ENCODE data around the gene SLC6A16.
A peak's percentile ranks its signal among the peaks of the same experiment; 100 is the strongest.
"Not testable (repeated sequence)": the region's sequence is repeated elsewhere in the genome, so short reads cannot be mapped to it uniquely, and the experiment has no call there.

Gene SLC6A16

GRCh38 chr19:49324801-49325576 lies at the start of gene SLC6A16:
TSS of gene SLC6A16 (minus strand) at chr19:49325191. CDS start at chr19:49311347, 13,844 bp downstream.
- DNase-seq (ENCODE audit: low spot score), result no peak

DNA sequence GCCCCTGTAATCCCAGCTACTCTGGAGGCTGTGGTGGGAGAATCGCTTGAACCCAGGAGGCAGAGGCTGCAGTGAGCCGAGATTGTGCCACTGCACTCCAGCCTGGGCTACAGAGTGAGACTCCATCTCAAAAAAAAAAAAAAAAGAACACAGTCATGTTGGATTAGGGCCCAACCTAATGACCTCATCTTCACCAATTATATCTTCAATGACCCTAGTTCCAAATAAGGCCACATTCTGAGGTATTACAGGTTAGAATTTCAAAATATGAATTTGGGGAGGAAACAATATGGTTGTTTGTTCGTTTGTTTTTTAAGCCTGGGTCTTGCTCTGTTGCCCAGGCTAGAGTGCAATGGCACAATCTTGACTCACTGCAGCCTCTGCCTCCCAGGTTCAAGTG lies 48.2 kb upstream of the SLC6A16 start:
- DNase-seq (ENCODE audit: low spot score), result not testable (repeated sequence)

GRCh38 chr19:49371184-49371583 lies 46.2 kb upstream of the SLC6A16 start:
- no peak for DNase-seq (ENCODE audit: low spot score)

DNA sequence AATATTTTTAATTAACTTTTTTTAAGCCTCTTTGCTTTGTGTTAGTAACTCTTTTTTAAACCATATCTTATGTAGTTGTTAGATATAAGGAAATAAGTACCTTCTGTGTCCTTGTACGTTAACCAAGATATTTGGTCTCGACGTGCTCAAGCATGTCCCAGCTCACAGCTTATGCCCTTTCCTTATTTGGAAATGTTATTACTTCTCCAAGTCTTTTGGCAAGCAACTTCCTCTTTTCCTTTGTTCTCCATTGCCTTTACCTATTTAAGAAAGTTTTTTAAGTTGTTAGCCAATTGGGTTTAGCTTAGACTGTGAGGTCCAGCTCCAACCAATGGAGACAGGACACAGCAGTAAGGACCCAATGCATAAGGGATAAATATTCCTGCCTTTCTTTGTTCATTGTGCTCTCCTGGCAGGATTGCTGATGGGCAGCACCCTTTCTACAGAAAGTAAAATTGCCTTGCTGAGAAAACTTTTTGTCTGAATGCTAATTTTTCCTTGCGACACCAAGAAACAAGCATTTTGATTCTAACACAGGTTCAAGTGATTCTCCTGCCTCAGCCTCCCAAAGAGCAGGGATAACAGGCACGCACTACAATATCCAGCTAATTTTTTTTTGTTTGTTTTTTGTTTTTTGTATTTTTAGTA lies 43.8 kb upstream of the SLC6A16 start:
- no peak for DNase-seq (ENCODE audit: low spot score)

GRCh38 chr19:49366110-49366509 lies 41.1 kb upstream of the SLC6A16 start:
- no peak for DNase-seq (ENCODE audit: low spot score)

- DNase-seq (ENCODE audit: low spot score), result no peak
These were observed 39.2 kb upstream of the SLC6A16 start for GRCh38 chr19:49364083-49364737.

DNA sequence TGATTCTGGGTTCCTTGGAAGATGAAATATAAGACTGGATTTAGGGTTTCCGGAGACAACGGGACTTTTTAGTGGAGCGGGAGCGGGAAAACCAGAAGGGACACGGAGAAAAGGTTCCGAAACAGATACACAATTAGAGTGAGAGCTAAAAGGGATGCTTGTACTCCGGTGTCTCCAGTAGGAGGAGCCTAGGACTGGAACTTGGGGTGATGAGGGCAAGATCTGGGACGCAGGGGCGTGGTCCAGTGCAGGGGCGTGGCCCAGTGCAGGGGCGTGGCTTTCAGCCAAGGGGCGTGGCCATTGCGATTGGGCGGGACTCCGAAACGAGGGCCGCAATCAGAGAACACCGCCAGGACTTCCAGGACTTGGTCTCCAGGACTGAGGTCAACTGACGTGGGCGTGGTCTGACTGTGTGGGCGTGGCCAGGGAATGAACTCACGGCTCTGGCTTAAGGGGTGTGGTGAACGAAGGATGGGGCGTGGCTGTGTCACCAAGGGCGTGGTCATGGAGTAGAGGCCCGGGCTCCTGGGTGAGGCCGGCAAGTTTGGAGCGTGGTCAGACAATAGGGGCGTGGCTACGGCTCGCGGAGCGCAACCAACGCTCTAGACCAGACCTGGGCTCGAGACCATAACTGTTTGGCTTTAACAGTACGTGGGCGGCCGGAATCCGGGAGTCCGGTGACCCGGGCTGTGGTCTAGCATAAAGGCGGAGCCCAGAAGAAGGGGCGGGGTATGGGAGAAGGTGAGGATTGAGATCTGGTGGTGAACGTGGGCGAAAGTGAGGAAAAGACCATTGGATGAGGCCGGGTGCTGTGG lies 38.5 kb upstream of the SLC6A16 start, which contains the start of gene DKKL1:
Gene DKKL1, plus strand, starts transcription at position 610 of the 815 bp plus-strand sequence. Its CDS starts 122 bp downstream, at position 732.
- peak; percentile 91 for DNase-seq (ENCODE audit: low spot score)

DNA sequence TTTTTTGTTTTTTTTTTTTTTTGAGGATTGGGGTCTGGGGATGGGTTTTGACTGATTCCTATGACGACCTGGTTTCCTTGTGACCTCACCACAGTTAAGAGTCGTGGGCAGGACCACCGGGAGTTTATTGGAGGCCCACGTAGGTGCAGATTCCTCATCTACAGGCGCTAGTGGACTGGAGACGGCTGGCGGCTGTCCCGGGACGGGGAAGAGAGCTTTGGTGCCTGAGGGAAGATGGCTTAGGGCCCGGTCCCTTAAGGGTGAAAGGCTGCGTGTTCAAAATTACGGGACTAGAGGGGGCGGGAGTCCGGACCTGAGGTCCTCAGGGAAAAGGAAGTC lies 37.9 kb upstream of the SLC6A16 start:
- DNase-seq (ENCODE audit: low spot score), result peak; percentile 65

DNA sequence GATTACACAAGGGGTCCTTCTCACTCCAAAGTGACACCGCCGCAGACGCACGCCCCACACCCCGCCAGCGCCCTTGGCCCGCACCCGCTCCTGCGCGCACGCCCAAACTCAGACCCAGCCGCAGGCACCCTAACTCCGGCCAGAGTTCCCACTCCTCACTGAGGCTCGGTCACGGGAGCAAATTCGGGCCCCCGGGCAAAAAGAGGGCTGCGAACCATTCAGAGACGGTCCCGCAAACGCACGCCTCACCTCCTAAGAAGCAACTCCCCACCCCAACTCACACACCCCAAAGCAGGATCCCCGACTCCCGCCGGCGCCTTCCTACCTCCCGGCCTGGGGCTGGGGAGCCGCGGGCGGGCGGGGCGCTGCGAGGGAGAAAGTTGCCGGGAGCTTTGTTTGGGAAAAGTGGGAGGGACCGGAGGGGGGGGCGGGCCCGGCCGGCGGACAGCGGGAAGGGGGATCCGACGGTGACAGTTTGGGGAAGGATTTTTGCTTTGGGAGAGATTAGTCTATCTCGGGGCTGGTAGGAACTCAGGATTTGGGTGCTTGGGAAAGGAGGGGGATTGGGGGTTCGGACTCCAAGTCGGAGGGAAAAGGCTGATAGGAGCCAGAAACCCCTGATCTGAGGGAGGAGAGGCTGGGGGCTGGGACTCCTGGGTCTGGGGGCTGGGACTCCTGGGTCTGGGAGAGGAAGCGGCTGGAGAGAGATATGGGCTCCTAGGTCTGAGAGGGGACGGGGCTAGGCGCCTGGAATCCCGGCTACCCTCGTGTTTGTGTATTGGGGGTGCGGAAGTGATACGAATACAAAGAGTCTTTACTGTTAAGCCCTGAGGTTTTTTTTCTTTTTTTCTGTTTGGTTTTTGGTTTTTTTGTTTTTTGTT lies 37.3 kb upstream of the SLC6A16 start, which contains the start of gene TEAD2:
Gene TEAD2, minus strand, starts transcription at position 369 of the 881 bp plus-strand sequence. CDS start 2,341 bp downstream, outside the sequence.
- DNase-seq (ENCODE audit: low spot score), result peak; percentile 73

DNA sequence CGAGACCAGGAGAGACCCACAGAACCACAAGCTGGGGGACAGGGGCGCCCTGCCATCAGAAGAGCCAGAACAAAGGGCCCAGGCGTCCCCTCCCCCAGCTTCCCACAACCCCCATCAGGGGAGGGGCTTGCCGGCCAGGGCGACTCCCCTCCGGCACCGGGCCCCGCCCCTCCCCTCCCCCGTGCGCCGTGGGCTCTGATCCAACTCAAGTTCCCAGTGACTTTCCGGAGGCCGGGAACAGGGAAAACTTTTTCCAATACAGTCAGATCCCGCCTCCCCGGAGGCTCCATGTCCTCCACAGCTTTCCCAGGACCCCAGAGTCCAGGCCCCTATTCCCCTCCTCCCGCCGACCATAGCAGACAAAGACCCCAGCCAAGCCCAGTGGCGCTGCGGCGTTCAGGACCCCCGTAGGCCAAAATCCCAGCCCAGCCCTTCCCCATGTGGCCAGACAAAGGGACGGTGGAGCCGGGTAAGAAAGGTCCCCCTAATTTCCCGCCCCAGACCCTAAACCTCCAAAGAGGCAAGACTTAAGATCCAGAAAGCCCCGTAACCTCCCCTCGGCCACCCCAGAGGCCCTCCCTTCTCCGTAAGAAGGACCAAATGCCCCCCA lies 36.6 kb upstream of the SLC6A16 start:
- DNase-seq (ENCODE audit: low spot score), result peak; percentile 61

GRCh38 chr19:49359851-49360820 lies 35.1 kb upstream of the SLC6A16 start:
- no peak for DNase-seq (ENCODE audit: low spot score)

GRCh38 chr19:49357186-49357585 lies 32.2 kb upstream of the SLC6A16 start:
- DNase-seq (ENCODE audit: low spot score), result no peak

GRCh38 chr19:49356382-49356781 lies 31.4 kb upstream of the SLC6A16 start:
- no peak for DNase-seq (ENCODE audit: low spot score)

- no peak for DNase-seq (ENCODE audit: low spot score)
These were observed 30.9 kb upstream of the SLC6A16 start for GRCh38 chr19:49355909-49356353.

- DNase-seq (ENCODE audit: low spot score), result no peak
These were observed 24.6 kb upstream of the SLC6A16 start for GRCh38 chr19:49349567-49349966.

- DNase-seq (ENCODE audit: low spot score), result no peak
These were observed 23.6 kb upstream of the SLC6A16 start for GRCh38 chr19:49348305-49349189.

- DNase-seq (ENCODE audit: low spot score), result peak; percentile 80
These were observed 22.8 kb upstream of the SLC6A16 start for GRCh38 chr19:49347835-49348234.

DNA sequence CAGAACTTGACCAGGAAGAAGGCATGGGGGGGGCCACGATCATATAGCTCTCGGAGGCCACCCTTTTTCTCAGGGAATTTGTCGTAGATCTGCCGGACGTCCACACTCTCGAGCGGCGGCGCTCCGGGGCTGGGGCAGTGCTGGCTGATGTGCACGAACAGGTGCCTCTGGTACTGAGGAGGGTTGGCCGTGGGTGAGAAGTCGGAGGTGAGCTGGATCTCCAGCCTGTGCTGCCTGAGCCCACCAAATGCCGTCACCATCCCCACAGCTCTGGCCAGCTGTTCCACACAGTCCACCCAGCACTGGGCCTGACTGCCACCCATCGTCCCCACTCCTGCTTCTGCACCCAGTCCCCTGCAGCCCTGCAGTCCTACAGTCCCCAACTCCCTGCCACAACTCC lies 22.2 kb upstream of the SLC6A16 start:
- no peak for DNase-seq (ENCODE audit: low spot score)

Measured in D341Med (cell line).